H4 (cell line): ENCODE data around the gene BSPH1. TPM values are rescaled to one million over a fixed set of nuclear protein-coding genes. Genes with fewer than 3 reads are reported as not detected.
"Not testable (repeated sequence)": the region's sequence is repeated elsewhere in the genome, so short reads cannot be mapped to it uniquely, and the experiment has no call there.

ENCODE experiments used
- DNase-seq: peaks from one replicate; pipeline ENCODE4 v3.0.0-alpha.2; 2015; ENCODE audit warnings: low spot score
- total RNA-seq: library from RNA; depleted of rRNA; stranded (reverse); fragments of >200 nt; shearing (Covaris generic); gene quantifications from 2 replicates; pipeline ENCODE4 v1.2.3, GENCODE V29; 2014; rRNA removed

The BSPH1 gene, protein sequence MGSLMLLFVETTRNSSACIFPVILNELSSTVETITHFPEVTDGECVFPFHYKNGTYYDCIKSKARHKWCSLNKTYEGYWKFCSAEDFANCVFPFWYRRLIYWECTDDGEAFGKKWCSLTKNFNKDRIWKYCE
- not detected in 2 replicates for total RNA-seq

DNA sequence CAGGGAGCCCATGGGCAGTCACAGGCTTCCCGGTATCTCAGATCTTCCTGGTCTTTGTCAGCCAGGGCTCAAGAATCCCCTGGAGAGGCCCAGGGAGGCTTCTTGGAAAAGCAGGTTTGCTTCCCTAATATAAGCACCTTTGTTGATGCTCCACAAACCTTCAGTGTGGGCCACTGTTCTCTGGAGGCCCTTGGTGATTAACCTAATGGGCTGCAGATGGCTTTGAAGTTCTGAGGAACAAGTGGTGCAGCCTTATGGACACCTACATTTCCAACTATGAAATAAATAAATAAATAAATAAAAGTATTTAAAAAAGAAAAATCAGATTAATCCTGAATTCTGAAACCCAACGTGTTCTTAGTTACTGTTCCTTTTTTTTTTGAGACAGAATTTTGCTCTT, at the start of gene BSPH1:
BSPH1 (minus strand) TSS at position 101 of the 400 bp plus-strand sequence; CDS start at position 12, 89 bp downstream.
- no peak for DNase-seq

DNA sequence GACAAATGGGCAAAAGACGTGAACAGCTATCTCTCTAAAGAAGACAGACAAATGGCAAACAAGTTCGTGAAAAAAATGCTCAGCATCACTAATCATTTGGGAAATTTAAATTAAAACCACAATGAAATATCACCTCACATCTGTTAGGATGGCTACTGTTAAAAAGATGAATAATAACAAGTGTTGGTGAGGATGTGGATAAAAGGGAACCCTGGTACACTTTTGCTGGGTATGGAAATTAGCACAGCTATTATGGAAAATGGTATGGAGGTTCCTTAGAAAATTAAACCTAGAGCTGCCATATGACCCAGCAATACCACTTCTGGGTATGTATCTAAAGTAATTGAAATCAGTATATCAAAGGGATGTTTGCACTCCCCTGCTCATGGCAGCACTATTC, 44.8 kb upstream of the BSPH1 start:
- DNase-seq, result no peak

DNA sequence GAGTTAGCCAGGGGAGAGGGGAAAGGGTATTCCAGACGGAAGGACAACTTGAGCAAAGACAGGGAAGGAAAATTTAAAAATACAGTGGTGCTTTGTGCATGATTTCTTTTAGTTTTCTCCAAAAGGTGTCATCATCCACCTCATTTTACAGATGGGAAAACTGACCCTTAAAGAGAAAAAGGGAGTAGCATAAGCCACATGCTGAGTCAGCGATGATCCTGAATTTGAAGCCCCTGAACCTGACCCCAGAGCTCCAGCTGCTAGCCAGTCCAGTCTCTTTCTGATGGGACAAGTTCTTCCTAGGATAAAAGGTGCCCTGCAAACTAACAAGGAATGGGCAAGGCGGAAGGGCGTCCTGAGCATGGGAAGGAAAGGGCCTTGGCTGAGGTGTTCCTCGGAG, 41.6 kb upstream of the BSPH1 start:
- DNase-seq, result no peak

DNA sequence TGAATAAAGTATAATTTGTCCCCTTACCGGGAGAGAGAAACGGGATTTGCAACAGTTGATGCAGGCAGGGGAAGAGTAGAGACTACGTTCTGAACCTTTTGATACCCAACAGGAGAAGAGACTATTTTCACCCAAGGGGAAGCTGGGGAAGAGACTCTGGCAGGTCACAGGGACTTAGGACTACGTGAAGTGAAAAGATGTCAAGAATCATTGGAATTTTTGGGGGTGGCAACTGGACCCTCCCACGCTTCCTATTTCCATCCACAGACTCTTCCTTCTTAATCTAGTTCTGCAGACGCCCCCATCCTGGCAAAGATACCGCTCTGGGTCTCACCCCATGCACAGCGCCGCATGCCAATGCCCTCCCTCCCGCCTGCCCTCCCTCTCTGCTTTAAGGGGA, 38.1 kb upstream of the BSPH1 start:
- DNase-seq, result no peak

DNA sequence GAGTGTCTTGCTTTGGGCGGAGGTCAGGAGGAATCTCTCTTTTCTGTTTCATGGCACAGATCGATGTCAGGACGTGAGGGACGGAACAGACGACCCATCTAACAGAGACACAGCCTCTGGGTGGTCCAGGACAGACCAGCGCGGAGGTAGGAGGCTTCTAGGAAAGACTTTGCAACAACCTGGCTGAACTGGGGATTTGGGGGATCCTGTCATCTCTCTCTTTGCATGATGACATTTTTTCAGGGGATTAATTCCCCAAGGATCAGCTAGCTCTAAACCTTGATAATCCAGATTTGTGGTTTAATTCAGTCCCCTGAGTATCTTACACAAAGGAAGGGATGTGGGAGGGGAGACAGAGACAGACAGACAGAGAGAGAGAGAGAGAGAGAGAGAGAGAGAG, 37.5 kb upstream of the BSPH1 start:
- no peak for DNase-seq

DNA sequence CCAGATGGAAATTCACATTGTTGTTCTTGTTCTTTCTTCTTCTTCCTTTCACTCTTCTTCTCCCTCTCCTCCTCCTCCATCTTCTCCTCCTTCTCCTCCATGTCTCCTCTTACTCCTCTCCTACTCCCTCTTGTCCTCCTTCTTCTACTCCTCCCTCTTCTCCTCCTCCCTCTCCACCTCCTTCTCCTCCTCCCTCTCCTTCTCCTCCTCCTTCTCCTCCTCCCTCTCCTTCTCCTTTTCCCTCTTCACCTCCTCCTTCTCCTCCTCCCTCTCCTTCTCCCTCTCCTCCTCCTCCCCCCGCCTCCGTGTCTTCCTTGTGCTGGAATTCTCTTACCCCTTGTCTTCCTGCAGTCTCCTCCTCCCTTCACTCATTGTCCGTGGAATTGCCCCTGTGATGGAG, 33.5 kb upstream of the BSPH1 start:
- DNase-seq, result no peak

DNA sequence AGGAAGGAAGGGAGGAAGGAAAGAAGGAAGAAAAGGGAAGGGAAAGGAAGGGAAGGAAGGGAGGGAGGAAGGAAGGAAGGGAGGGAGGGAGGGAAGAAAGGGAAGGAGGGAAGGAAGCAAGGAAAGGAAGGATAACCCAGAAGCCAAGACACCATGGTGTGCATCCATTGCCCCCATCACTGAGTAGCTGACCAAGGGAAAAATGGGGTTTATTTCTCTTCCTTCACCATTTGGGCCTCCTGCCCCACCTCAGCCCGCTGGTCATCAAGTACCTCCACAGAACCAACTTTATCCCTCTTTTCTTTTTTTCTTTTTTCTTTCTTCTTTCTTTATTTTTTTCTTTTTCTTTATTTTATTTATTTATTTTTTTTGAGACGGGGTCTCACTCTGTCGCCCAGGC, 31.5 kb upstream of the BSPH1 start:
- no peak for DNase-seq

DNA sequence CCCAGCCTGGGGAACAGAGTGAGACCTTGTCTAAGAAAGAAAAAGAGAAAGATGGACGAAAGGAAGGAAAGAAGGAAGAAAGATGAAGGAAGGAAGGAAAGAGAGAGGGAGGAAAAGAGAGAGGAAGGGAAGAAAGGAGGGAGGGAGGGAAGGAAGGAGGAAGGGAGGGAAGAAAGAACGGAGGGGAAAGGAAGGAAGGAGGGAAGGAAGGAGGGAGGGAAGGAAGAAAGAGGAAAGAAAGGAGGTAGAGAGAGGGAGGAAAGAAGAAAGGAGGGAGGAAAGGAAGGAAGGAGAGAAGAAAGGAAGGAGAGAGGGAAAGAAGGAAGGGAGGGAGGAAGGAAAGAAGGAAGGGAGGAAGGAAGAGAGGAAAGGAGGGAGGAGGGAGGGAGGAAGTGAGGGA, 31.0 kb upstream of the BSPH1 start:
- no peak for DNase-seq

DNA sequence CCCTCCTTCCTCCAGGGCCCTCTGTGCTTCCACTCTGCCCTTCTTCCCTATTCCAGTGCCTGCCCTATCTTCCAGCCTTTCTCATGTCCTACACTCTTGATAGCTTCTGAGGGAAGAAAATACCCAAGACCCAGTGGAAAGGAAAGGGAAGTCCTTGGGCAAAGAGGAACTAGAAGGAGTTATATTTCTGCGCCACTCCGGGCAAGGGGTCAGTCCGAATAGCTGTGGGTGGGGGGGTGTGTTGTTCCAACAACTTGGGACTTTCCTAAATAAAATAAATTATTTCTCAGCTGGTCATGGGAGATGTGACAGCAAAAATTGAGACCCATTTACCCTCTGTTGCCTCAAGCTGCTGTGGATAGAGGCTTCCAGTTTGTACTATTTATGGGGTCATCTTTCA, 28.7 kb upstream of the BSPH1 start:
- no peak for DNase-seq

DNA sequence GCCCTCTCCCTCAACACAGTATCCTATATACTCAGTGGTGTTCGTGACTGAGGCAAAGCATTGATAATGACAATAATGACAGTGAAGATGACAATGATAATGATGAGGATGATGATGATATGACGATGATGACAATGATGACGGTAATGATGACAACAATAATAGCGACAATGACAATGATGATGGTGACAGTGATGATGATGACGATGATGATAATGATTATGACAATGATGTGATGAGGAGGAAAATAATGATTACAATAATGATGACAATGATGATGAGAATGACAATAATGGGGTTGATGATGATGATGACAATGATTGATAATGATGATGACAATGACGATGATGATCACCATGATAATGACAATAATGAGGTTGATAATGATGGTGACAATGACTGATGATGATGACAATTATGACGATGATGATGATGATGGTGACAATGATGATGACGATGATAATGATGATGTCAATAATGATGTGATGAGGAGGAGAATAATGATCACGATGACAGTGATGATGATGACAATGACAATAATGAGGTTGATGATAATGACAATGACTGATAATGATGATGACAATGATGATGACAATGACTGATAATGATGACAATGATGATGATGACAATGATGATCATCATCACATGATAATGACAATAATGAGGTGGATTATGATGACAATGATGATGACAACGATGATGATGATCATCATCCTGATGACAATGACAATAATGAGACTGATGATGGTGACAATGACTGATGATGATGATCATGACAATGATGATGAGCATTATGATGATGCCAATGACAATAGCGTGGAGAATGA, 19.2 kb upstream of the BSPH1 start:
- DNase-seq, result no peak

DNA sequence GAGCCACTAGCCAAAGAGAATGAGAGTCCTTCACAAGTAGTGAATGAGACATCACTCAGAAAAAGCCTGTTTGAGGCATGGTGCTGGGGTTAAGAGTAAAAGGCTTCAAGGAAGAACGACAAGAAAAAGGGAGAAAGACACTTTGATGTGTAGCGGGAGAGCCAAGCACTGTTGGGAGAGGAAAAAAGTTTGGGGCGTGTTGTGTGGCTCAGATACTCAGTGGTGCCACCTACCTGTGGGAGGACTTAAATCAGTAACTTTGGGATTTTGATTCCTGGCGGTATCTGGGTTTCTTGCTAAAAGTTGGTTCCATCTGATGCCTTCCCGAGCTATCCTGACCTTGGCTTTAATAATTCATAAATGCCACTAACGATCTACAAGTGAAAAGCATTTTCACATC, 14.8 kb upstream of the BSPH1 start:
- peak; percentile 14 for DNase-seq

DNA sequence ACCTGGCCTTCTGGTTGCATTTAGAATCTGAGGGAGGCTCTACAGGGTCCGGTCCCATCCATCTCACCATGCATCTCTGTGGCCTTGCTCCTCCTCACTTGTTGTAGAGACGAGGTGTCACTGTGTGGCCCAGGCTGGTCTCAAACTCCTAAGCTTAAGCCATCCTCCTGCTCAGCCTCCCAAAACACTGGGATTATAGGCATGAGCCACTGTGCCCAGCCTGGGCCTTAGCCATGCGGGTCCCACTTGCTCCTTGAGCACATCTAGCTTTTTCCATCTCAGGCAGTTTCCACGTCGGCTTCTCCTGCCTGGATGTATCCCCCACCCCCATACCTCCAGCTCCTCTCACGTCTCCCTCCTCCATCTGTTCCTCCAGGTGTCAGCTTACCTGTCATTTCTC, 12.3 kb upstream of the BSPH1 start:
- no peak for DNase-seq

DNA sequence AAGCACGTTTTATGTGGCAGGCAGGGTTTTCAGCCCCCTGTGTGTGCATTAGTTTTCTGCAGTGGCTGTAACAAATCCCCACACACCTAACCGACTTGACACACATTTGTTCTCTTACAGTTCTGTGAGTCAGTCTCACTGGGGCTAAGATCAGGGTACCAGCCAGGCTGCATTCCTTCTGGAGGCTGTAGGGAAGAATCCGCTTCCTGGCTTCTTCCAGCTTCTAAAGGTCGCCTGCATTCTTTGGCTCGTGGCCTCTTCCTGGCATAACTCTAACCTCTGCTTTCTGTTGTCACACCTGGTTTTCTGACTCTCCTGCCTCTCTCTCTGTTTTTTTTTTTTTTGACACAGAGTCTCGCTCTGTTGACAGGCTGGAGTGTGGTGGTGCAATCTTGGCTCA, 8.9 kb upstream of the BSPH1 start:
- no peak for DNase-seq

DNA sequence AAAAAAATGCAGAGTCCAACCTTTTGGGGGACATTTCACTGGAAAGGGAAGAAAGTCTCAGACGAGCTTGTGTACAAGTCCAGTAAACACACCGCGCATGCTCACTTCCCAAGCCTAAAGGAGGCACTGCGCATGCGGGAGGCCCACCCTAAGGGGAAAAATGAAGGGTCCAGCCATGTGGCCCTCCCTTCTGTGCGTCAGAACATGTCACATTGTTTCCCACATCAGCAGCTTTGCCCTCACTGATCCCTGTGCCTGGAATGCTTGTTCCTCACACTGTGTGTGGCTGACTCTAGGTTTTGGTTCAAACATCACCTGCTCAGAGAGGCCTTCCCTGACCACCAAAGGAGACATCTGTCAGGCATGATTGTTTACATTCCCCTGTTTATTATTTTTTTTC, 6.8 kb upstream of the BSPH1 start:
- no peak for DNase-seq

DNA sequence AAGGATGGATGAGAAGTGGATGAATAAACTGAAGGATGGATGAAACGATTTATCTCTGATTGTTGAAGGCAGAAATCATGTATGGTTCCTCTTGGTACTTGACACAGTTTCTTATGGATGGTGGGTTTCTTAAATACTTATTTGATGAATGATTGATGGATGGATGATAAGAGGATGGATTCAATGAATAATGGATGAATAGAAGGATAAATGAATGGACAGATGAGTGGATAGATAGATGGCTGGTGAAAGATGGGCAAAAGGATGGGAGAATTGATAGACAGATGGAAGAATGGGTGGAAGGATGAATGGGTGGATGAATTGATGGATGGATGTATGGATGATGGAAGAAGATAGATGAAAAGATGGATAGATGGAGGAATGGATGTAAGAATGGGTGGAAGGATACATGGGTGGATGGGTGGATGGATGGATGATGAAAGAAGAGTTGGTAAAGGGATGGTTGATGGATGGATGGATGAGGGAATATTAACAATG, 4.3 kb upstream of the BSPH1 start:
- DNase-seq, result no peak

DNA sequence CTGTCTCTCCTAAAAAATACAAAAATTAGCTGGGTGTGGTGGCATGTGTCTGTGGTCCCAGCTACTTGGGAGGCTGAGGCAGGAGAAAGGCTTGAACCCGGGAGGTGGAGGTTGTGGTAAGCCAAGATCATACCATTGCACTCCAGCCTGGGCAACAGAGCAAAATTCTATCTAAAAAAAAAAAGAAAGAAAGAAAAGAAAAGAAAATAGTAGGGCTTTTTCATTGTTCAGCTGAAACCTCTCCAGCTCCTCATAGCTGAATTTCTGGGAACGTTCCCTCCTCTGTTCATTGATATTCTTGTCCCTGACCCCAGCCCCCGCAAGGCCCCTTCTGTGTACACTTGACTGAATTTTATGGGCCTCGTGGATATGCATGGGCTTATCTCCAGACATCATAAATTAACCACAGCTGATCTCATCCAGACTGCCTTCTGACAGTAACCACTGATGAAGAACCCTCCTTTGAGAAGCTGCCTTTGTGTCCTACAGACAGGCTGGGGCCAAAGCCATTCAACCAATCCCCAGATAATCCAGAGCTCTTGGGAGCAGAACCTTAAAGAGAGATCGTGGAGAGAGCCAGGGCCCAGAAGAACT, 2.3 kb upstream of the BSPH1 start, which contains the start of gene ELSPBP1:
ELSPBP1 (plus strand) TSS at position 424 of the 594 bp plus-strand sequence. CDS start 14,036 bp downstream, outside the sequence.
- DNase-seq, result no peak

DNA sequence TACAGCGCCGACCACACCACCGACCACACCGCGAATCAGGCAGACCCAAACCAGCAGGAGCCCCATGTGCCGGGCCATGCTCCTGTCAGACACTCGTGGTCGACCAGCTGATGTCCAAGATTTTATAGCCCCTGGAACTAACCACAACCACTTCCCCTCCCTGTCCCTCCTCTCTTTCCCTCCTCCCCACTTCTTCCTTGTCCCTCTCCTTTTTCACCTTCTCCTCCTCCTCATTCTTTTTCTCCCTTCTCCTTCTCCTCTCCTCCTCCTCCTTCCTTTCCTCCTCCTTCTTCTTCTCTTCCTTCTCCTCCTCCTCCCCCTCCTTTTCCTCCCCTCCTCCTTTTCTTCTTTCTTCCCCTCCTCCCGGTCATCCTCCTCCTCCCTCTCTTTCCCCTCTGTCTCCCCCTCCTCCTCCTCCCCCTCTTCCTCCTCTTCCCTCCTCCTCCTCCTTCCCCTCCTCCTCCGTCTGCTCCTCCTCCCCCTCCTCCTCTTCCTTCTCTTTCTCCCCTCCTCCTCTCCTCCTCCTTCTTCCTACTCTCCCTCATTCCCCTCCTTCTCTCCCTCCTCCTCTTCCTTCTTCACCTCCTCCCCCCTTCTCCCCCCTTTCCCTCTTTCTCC, 670 bp downstream of the BSPH1 start:
- no peak for DNase-seq

DNA sequence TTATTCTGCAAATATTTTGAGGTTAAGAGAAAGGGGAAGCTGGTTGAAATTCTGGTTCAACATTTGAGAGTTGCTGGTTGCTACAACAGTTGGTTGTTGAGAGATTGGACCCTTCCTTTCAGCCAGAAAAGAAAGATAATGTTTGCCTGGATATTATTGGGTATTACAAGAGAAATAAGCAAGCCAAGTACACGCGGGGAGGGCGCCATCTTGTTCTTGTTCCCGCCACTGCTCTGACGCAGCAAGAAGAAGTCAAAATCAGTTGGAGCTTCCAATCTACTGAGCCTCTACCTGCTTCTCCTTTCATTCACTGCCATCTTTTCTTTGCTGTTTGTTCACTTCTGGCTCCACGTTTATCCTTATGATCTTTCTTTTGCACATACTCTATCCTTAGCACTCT, 18.4 kb downstream of the BSPH1 start:
- DNase-seq, result no peak

DNA sequence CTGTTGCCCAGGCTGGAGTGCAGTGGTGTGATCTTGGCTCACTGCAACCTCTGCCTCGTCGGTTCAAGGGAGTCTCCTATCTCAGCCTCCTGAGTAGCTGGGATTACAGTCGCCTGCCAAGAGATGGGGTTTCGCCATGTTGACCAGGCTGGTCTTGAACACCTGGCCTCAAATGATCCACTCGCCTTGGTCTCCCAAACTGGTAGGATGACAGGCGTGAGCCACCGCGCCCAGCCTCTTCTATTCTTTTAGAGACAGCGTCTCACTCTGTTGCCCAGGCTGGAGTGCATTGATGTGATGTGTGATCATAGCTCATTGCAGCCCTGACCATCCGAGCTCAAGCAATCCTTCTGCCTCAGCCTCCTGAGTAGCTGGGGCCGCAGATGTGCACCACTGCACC, 36.0 kb downstream of the BSPH1 start:
- not testable (repeated sequence) for DNase-seq

DNA sequence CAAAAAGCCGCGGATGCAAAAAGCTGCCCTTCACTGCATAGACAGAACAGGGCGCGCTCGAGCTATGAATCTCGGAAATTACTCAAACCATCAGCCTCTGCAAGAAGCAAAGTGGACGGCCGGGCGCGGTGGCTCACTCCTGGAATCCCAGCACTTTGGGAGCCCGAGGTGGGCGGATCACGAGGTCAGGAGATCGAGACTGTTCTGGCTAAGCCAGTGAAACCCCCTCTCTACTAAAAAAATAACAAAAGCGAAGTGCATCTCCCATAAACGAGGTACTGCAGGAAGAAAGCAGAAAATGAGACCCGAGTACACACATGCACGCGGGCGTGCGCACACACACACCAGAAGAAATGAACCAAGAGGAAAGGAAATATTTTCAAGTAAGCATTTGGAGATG, 39.8 kb downstream of the BSPH1 start:
- not testable (repeated sequence) for DNase-seq

DNA sequence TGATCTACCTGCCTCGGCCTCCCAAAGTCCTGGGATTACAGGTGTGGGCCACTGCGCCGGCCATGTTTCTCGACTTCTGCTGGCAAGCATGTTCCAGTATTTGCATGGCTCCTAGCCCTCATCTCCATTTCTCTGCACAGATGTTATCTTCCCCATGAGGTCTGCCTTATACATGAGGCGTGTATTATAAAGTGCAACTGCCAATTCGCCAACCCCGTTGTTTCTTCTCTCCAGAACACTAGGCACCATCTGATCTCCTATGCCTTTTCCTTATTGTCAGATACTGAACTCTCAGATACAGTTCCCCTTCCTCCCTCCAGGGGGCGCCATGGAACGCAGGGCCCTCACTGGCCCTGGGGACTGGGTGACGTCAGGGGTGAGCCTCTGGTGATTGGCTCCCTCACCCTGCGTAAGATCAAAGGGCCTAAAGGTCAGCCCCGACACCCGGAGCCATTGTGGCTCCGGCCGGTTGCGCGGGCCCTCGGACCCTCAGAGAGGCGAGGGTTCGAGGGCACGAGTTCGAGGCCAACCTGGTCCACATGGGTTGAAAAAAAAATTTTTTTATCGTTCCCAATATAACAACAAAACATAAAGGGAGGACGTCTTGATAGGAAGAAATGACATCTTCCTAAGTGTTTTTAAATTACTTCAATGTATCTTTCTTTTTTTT, 42.0 kb downstream of the BSPH1 start:
- not testable (repeated sequence) for DNase-seq

DNA sequence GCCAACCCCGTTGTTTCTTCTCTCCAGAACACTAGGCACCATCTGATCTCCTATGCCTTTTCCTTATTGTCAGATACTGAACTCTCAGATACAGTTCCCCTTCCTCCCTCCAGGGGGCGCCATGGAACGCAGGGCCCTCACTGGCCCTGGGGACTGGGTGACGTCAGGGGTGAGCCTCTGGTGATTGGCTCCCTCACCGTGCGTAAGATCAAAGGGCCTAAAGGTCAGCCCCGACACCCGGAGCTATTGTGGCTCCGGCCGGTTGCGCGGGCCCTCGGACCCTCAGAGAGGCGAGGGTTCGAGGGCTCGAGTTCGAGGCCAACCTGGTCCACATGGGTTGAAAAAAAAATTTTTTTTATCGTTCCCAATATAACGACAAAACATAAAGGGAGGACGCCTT, 63.4 kb downstream of the BSPH1 start:
- DNase-seq, result not testable (repeated sequence)
